Type B pancreatic cell (in vitro differentiated cells): ENCODE data around the gene OPN1LW. TPM values are rescaled to one million over a fixed set of nuclear protein-coding genes. Genes with fewer than 3 reads are reported as not detected.

Source experiments
- DNase-seq: peaks from one replicate; pipeline ENCODE4 v3.0.0; 2021; ENCODE audit warnings: mixed read lengths; ENCODE audit not compliant: unreplicated experiment; ENCODE audit errors: extremely low spot score
- H3K27ac Mint-ChIP-seq: 2 replicates; pipeline ENCODE4 v1.8.0; 2021; ENCODE audit warnings: mild to moderate bottlenecking, mixed read lengths
- H3K27me3 Mint-ChIP-seq: 2 replicates; pipeline ENCODE4 v1.8.0; 2021; ENCODE audit warnings: mixed read lengths
- H3K36me3 Mint-ChIP-seq: 2 replicates; pipeline ENCODE4 v1.8.0; 2021; ENCODE audit warnings: mixed read lengths
- H3K4me1 Mint-ChIP-seq: one replicate; pipeline ENCODE4 v1.8.0; 2021; ENCODE audit warnings: mixed read lengths; ENCODE audit not compliant: unreplicated experiment
- H3K4me3 Mint-ChIP-seq: 2 replicates; pipeline ENCODE4 v1.8.0; 2021; ENCODE audit warnings: mild to moderate bottlenecking, mixed read lengths
- H3K9me3 Mint-ChIP-seq: 2 replicates; pipeline ENCODE4 v1.8.0; 2021; ENCODE audit warnings: mixed read lengths
- total RNA-seq: library from RNA; stranded (reverse); gene quantifications from 2 replicates; pipeline ENCODE4 v1.2.1, GENCODE V29; 2021; ENCODE audit warnings: low replicate concordance
- TF ChIP-seq, protein P1 (sequence below): fragments of 200-600 bp; sonication (generic); conservative IDR thresholded peaks from 2 replicates; pipeline ENCODE4 v1.5.0; 2021; ENCODE audit warnings: antibody characterized with exemption, mild to moderate bottlenecking

The OPN1LW gene
- total RNA-seq, 1 donor from 2014 or later: not detected

DNA sequence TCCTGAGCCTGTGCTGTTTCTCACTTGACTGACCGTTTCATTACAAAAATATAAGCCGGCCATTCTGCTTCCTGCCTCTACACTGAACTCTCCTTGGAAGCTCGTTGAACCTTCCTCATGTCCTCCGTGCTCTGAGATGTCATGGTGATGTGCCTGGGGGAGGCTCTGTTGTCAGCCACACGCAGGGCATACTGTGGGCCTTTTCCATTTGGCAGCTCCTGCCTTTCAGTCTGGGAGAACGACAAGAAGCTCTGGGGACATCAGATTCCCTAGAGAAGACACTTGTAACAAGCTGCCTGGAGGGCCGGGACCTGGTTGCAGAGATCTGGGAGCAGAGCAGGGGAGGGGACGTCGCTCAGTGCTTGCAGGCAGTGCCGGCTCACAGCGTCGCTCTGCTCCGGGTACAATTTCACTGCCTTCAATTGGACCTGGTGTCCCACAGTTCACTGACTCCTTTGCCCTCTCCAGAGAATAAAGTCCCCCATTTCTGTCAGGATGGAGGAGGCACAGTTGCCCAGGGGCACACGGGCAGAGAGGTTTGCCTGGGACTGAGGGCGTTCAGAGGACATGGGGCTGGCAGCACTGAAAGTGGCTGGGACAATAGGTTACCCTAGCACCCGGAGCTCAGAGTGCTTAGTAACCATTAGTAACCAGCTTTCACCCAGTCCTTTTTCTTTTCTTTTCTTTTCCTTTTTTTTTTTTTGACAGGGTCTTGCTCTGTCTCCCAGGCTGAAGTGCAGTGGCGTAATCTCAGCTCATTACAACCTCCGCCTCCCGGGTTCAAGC is 27.4 kb upstream of the OPN1LW start:
- Mint-ChIP-seq H3K4me1 (peaks cover 6% of the 10 kb centered on the region), H3K27me3 (no peaks in the 10 kb centered on the region), H3K27ac (no peak overlapping the region), H3K4me3 (no peak overlapping the region), H3K36me3 (no peaks in the 10 kb centered on the region), H3K9me3 (peaks cover 12% of the 10 kb centered on the region)
- TF ChIP-seq, protein P1, sequence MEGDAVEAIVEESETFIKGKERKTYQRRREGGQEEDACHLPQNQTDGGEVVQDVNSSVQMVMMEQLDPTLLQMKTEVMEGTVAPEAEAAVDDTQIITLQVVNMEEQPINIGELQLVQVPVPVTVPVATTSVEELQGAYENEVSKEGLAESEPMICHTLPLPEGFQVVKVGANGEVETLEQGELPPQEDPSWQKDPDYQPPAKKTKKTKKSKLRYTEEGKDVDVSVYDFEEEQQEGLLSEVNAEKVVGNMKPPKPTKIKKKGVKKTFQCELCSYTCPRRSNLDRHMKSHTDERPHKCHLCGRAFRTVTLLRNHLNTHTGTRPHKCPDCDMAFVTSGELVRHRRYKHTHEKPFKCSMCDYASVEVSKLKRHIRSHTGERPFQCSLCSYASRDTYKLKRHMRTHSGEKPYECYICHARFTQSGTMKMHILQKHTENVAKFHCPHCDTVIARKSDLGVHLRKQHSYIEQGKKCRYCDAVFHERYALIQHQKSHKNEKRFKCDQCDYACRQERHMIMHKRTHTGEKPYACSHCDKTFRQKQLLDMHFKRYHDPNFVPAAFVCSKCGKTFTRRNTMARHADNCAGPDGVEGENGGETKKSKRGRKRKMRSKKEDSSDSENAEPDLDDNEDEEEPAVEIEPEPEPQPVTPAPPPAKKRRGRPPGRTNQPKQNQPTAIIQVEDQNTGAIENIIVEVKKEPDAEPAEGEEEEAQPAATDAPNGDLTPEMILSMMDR: no peak
- DNase-seq: no peak

DNA sequence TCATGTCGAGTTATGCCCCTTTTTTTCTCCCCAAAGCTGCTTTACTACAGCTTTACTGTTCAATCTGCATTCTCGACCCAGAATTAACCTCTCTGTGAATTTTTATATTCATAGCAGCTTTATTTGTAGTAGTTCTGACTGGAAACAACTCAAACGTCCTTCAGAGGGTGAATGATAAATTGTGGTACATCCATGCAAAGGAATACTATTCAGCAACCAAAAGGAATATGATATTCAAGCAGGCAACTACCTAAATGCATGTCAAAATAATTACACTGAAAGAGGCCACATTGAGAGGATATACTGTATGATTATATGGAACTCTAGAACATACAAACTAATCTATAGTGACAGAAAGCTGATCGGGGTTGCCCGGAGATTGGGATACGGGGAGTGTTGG is 26.5 kb upstream of the OPN1LW start:
- TF ChIP-seq, protein P1: no peak
- Mint-ChIP-seq H3K27ac (no peak overlapping the region), H3K36me3 (no peaks in the 10 kb centered on the region), H3K9me3 (peaks cover 12% of the 10 kb centered on the region), H3K4me1 (peaks cover 6% of the 10 kb centered on the region), H3K27me3 (no peaks in the 10 kb centered on the region), H3K4me3 (no peak overlapping the region)
- DNase-seq: no peak

DNA sequence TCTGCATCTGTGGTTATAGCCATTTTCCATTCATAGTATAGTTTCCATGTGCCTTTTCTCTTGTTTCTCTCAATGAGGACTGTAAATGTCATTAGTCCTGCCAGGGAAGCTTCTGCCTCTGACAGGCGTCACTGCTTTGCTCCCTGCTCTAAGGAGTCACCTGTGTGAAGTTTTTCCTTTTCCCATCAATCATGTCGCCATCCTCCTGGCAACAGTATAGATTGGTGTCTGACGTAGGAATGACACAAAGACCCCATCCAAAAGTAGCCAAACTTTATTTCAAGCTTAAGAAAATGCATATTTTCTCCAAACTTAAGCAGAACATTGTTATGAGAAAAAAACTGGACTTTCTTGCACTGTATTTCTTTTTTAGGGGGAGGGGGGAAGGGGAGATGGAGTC is 23.5 kb upstream of the OPN1LW start:
- TF ChIP-seq, protein P1: no peak
- DNase-seq: no peak
- Mint-ChIP-seq H3K4me3 (no peak overlapping the region), H3K4me1 (peaks cover 6% of the 10 kb centered on the region), H3K9me3 (peaks cover 12% of the 10 kb centered on the region), H3K27ac (no peak overlapping the region), H3K36me3 (no peaks in the 10 kb centered on the region), H3K27me3 (no peaks in the 10 kb centered on the region)

DNA sequence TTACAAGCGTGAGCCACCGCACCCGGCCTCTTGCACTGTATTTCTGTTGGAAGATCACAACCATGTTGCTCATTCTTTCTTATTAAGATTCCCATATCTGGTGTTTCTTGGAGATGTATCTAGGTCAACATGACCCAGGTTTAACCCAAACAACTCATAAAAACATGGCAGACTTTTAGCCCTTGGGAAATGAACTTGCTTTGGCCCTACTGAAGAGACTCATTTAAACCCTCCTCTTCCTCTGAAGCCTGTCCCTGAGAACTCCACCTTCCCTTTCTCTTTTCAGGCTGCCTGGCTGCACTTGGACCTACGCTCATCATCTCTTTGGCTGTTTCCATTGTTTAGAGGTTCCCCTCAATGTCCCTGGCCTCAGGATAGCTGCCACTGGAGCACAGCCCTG is 22.8 kb upstream of the OPN1LW start:
- TF ChIP-seq, protein P1: no peak
- no peak overlapping the region for H3K27ac Mint-ChIP-seq
- no peaks in the 10 kb centered on the region for H3K36me3 Mint-ChIP-seq
- peaks cover 4% of the 10 kb centered on the region for H3K4me1 Mint-ChIP-seq
- H3K9me3 Mint-ChIP-seq: peaks cover 12% of the 10 kb centered on the region
- no peak for DNase-seq
- no peak overlapping the region for H3K4me3 Mint-ChIP-seq
- H3K27me3 Mint-ChIP-seq: no peaks in the 10 kb centered on the region

DNA sequence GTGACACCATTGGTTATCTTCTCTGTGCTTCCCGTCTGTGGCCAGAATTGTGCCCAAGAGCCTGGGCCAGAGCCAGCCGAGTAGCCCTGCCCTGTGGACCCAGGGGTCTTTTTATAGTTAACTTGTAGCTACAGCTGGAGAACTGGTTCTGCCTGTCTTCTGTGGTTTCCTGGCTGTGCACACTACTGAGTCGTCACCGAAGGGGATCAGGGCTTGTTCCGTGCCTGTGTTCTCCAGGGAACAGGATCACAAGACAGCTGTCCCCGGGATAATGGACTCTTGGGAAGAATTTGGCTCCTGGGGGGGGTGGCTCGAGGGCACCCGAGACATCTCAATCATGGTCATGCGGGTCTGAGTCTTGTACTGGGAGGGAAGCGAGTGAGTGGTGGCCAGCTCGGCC is 22.1 kb upstream of the OPN1LW start:
- peaks cover 12% of the 10 kb centered on the region for H3K9me3 Mint-ChIP-seq
- H3K27ac Mint-ChIP-seq: peak overlapping the region; percentile 78
- H3K27me3 Mint-ChIP-seq: no peaks in the 10 kb centered on the region
- DNase-seq: no peak
- H3K36me3 Mint-ChIP-seq: no peaks in the 10 kb centered on the region
- no peaks in the 10 kb centered on the region for H3K4me1 Mint-ChIP-seq
- no peak overlapping the region for H3K4me3 Mint-ChIP-seq
- TF ChIP-seq, protein P1: no peak
